ENCODE data around the gene OR2S2. TPM values are rescaled to one million over a fixed set of nuclear protein-coding genes. Genes with fewer than 3 reads are reported as not detected.
A peak's percentile ranks its signal among the peaks of the same experiment; 100 is the strongest.

The OR2S2 gene
- total and polyA plus RNA-seq, 2 of the 4 experiments (the other 2 are of a cell fraction) = 0.46 to 0.90 TPM

- peak overlapping the region; percentile 96 for H4K5ac ChIP-seq (ENCODE audit: low read depth, low read length)
- peak overlapping the region; percentile 39 for H3K27ac ChIP-seq (ENCODE audit: insufficient read depth, low read length)
- ATAC-seq (ENCODE audit: low read depth) = peak; percentile 90
- H2BK20ac ChIP-seq (ENCODE audit: low read depth, low read length) = peak overlapping the region; percentile 74
- BruUV-seq (replicated peaks) = no TSS peak
- H3K36me3 ChIP-seq (ENCODE audit: control insufficient read depth, insufficient read depth, low read length) = no peaks in the 10 kb centered on the region
- peak overlapping the region; percentile 31; the same call in 1 of the 2 replicates for H3K4me2 ChIP-seq (ENCODE audit: low read depth, low read length)
- H3K9me3 ChIP-seq (ENCODE audit: control insufficient read depth, insufficient read depth, low read length) = no peaks in the 10 kb centered on the region
- peaks cover 12% of the 10 kb centered on the region for H3K9me1 ChIP-seq (ENCODE audit: insufficient read depth, low read length)
- H2BK120ac ChIP-seq (ENCODE audit: low read depth, low read length) = peak overlapping the region; percentile 87
- H3K23ac ChIP-seq (ENCODE audit: low read depth, low read length) = 0 out of 2 replicates have a peak overlapping the region, but pooled peaks have one; percentile 17
- intact Hi-C loops (cut with micrococcal nuclease) (loop anchor here (1.0 kb wide), 3 partner anchors 42 to 155 kb away; no protein-coding TSS in a partner anchor), dilution Hi-C loops (cut with HindIII; ENCODE audit: low sequenced_read_pairs, unreplicated experiment) (no loop called here), in situ Hi-C loops (cut with MboI; ENCODE audit: low sequenced_read_pairs) (loop anchor here (5.0 to 10.0 kb wide), 2 partner anchors 43 to 61 kb away; no protein-coding TSS in a partner anchor)
- no CpG with 5 or more reads among the region's 10 CpGs for WGBS, 2 experiments (ENCODE audit: extremely low coverage in 2 of 2, insufficient read length in 1 of 2)
- peak overlapping the region; percentile 85 for H3K14ac ChIP-seq (replicated peaks; ENCODE audit: low read depth, low read length)
- peaks cover 9% of the 10 kb centered on the region for H3K4me1 ChIP-seq (ENCODE audit: control insufficient read depth, insufficient read depth, low read length)
- H4K8ac ChIP-seq (ENCODE audit: low read depth in 2 of 2, low read length in 2 of 2) = peak overlapping the region; percentile 96 to 99
- H3K9ac ChIP-seq (ENCODE audit: low read depth, low read length) = no peak overlapping the region
- no peaks in the 10 kb centered on the region for H3K27me3 ChIP-seq (ENCODE audit: control insufficient read depth, insufficient read depth, low read length)
- H3K18ac ChIP-seq (ENCODE audit: low read depth, low read length) = peak overlapping the region; percentile 80
- ChIA-PET POLR2A (ENCODE audit: unreplicated experiment) (interaction anchor here (1.0 kb wide), 1 partner anchor 42 kb away, joined by 4 read pairs; no protein-coding TSS in a partner anchor), CTCF (interaction anchor here (0.6 to 2.7 kb wide), 14 partner anchors 10 to 157 kb away, joined by 3 to 21 read pairs (median 4); partner anchors contain the start of genes HRCT1 and SPAG8)
- peak overlapping the region; percentile 69 for H2BK5ac ChIP-seq (ENCODE audit: low read depth, low read length, poor library complexity, severe bottlenecking)
- H4K20me1 ChIP-seq (ENCODE audit: insufficient read depth, low read length) = no peaks in the 10 kb centered on the region
- H2AK9ac ChIP-seq (replicated peaks; ENCODE audit: low read depth, low read length, poor library complexity) = peak overlapping the region; percentile 78
- no peaks in the 10 kb centered on the region; a peak in 1 of 4 replicates for H3K79me1 ChIP-seq (ENCODE audit: low read depth in 1 of 2, low read length in 2 of 2)
- no peak overlapping the region; the same call in 1 of the 2 replicates for H3K4me3 ChIP-seq (ENCODE audit: insufficient read depth, low read depth, low read length)
- peak overlapping the region; percentile 80 for H2AFZ ChIP-seq (replicated peaks; ENCODE audit: low read length, poor library complexity)
- no peak for TF ChIP-seq FOS (IDR thresholded peaks at IDR 0.05; ENCODE audit: low read depth, low read length)
- TF ChIP-seq SMC3 (IDR thresholded peaks at IDR 0.05; ENCODE audit: low read depth, low read length) = peak; percentile 92
- no peak for TF ChIP-seq NFE2L2 (IDR thresholded peaks at IDR 0.05; ENCODE audit: low read depth, low read length)
- TF ChIP-seq CTCF (conservative IDR thresholded peaks at IDR 0.05; ENCODE audit: low read depth, low read length) = peak; percentile 90
- TF ChIP-seq BHLHE40 (IDR thresholded peaks at IDR 0.05; ENCODE audit: low read depth, low read length) = peak; percentile 28; the same call in 1 of the 2 replicates
- no peak for TF ChIP-seq ELK1 (IDR thresholded peaks at IDR 0.05; ENCODE audit: borderline replicate concordance, low read depth, low read length)
- TF ChIP-seq RAD21 (IDR thresholded peaks at IDR 0.05; ENCODE audit: low read length) = peak; percentile 84
- DNase-seq = peak; percentile 85
- peak overlapping the region; percentile 95 for H4K91ac ChIP-seq (ENCODE audit: insufficient read depth, low read depth, low read length)
- H2BK15ac ChIP-seq (ENCODE audit: low read depth, low read length) = peak overlapping the region; percentile 64; the same call in 2 of the 3 replicates
- peak overlapping the region; percentile 94 for H3K4ac ChIP-seq (ENCODE audit: low read depth, low read length)
- peak overlapping the region; percentile 96 for H2AK5ac ChIP-seq (ENCODE audit: low read depth, low read length)
- peak overlapping the region; percentile 30; the same call in 1 of the 2 replicates for H3K56ac ChIP-seq (ENCODE audit: extremely low read depth, insufficient read depth, low read length)
Observed at GRCh38 chr9:35945341-35946018, 12.5 kb downstream of the OR2S2 start.

All from IMR-90 (cell line).